HG02943 (cell line): ENCODE measurements around the gene TRIP10.
"Not testable (repeated sequence)": the region's sequence is repeated elsewhere in the genome, so short reads cannot be mapped to it uniquely, and the experiment has no call there.

Source experiments
- ATAC-seq: cut with Tn5 transposase; IDR thresholded peaks from one replicate; pipeline ENCODE4 v1.9.1; 2021; ENCODE audit warnings: mild to moderate bottlenecking, low read depth, moderate library complexity; ENCODE audit not compliant: unreplicated experiment

TRIP10 gene

GRCh38 chr19:6739390-6739882, at the start of gene TRIP10:
Gene TRIP10, plus strand, starts transcription at chr19:6739680. Its CDS starts 82 bp downstream, at chr19:6739762.
- ATAC-seq = no peak

GRCh38 chr19:6690160-6690885, 49.2 kb upstream of the TRIP10 start:
- no peak for ATAC-seq

GRCh38 chr19:6691342-6691741, 48.1 kb upstream of the TRIP10 start:
- ATAC-seq = no peak

GRCh38 chr19:6692027-6692426, 47.5 kb upstream of the TRIP10 start:
- ATAC-seq = no peak

GRCh38 chr19:6693056-6693471, 46.4 kb upstream of the TRIP10 start:
- ATAC-seq = no peak

- no peak for ATAC-seq
Measured at GRCh38 chr19:6693681-6694080, 45.8 kb upstream of the TRIP10 start.

GRCh38 chr19:6694147-6694815, 45.2 kb upstream of the TRIP10 start:
- no peak for ATAC-seq

GRCh38 chr19:6696239-6696820, 43.1 kb upstream of the TRIP10 start:
- no peak for ATAC-seq

- ATAC-seq = no peak
Measured at GRCh38 chr19:6697291-6697690, 42.2 kb upstream of the TRIP10 start.

- ATAC-seq = no peak
Measured at GRCh38 chr19:6699935-6700334, 39.5 kb upstream of the TRIP10 start.

GRCh38 chr19:6700586-6701316, 38.7 kb upstream of the TRIP10 start:
- ATAC-seq = no peak

- no peak for ATAC-seq
Measured at GRCh38 chr19:6705931-6706632, 33.4 kb upstream of the TRIP10 start.

GRCh38 chr19:6706633-6706958, 32.9 kb upstream of the TRIP10 start:
- ATAC-seq = no peak

- no peak for ATAC-seq
Measured at GRCh38 chr19:6707011-6707657, 32.3 kb upstream of the TRIP10 start.

- no peak for ATAC-seq
Measured at GRCh38 chr19:6707658-6708018, 31.8 kb upstream of the TRIP10 start.

- no peak for ATAC-seq
Measured at GRCh38 chr19:6708346-6708745, 31.1 kb upstream of the TRIP10 start.

- not testable (repeated sequence) for ATAC-seq
Measured at GRCh38 chr19:6708913-6709312, 30.6 kb upstream of the TRIP10 start.

GRCh38 chr19:6709549-6709948, 29.9 kb upstream of the TRIP10 start:
- ATAC-seq = no peak

GRCh38 chr19:6710273-6711077, 29.0 kb upstream of the TRIP10 start:
- ATAC-seq = no peak
